ENCODE data around the gene RBM47. TPM values are rescaled to one million over a fixed set of nuclear protein-coding genes. Genes with fewer than 3 reads are reported as not detected.

The RBM47 gene
- total and polyA plus RNA-seq, 2 of the 4 experiments (the other 2 are of a cell fraction) = 0.44 to 1.1 TPM

GRCh38 chr4:40490481-40490880 lies 139.2 kb downstream of the RBM47 start:
- POLR2A ChIA-PET (ENCODE audit: unreplicated experiment) = no interaction called here
- BruUV-seq (replicated peaks) = no TSS peak
- dilution Hi-C loops (cut with HindIII; ENCODE audit: low sequenced_read_pairs, unreplicated experiment) = no loop called here

More at GRCh38 chr4:40490481-40490880, 139.2 kb downstream of the RBM47 start:
- H3K36me3 ChIP-seq (ENCODE audit: control insufficient read depth, insufficient read depth, low read length) = no peaks in the 10 kb centered on the region
- no peak overlapping the region for H2AK5ac ChIP-seq (ENCODE audit: low read depth, low read length)
- H2AK9ac ChIP-seq (replicated peaks; ENCODE audit: low read depth, low read length, poor library complexity) = no peak overlapping the region
- H3K27ac ChIP-seq (ENCODE audit: insufficient read depth, low read length) = no peak overlapping the region
- H4K5ac ChIP-seq (ENCODE audit: low read depth, low read length) = no peak overlapping the region
- no peak overlapping the region for H2AFZ ChIP-seq (replicated peaks; ENCODE audit: low read length, poor library complexity)
- no peak overlapping the region for H2BK120ac ChIP-seq (ENCODE audit: low read depth, low read length)
- H3K18ac ChIP-seq (ENCODE audit: low read depth, low read length) = no peak overlapping the region
- no peak overlapping the region for H3K4me2 ChIP-seq (ENCODE audit: low read depth, low read length)
- no peaks in the 10 kb centered on the region for H3K27me3 ChIP-seq (ENCODE audit: control insufficient read depth, insufficient read depth, low read length)
- no peak overlapping the region for H2BK5ac ChIP-seq (ENCODE audit: low read depth, low read length, poor library complexity, severe bottlenecking)
- no peak for ATAC-seq (ENCODE audit: low read depth)
- no CpG with 5 or more reads among the region's 10 CpGs for WGBS, 2 experiments (ENCODE audit: extremely low coverage in 2 of 2, insufficient read length in 1 of 2)
- no peak overlapping the region for H3K9ac ChIP-seq (ENCODE audit: low read depth, low read length)
- in situ Hi-C loops (cut with MboI; ENCODE audit: low sequenced_read_pairs) (no loop called here), intact Hi-C loops (cut with micrococcal nuclease) (no loop called here)
- H3K4me3 ChIP-seq (ENCODE audit: insufficient read depth, low read depth, low read length) = no peak overlapping the region
- no peak overlapping the region for H2BK20ac ChIP-seq (ENCODE audit: low read depth, low read length)
- no peak overlapping the region for H3K4ac ChIP-seq (ENCODE audit: low read depth, low read length)
- no peak overlapping the region for H3K14ac ChIP-seq (replicated peaks; ENCODE audit: low read depth, low read length)
- H3K56ac ChIP-seq (ENCODE audit: extremely low read depth, insufficient read depth, low read length) = no peak overlapping the region
- no peak for TF ChIP-seq CEBPB (IDR thresholded peaks at IDR 0.05; ENCODE audit: low read depth, low read length)
- no peak for TF ChIP-seq MAFK (IDR thresholded peaks at IDR 0.05; ENCODE audit: low read depth, low read length)
- TF ChIP-seq POLR2A (IDR thresholded peaks at IDR 0.05; ENCODE audit: low read depth, low read length) = no peak
- no peak for TF ChIP-seq MXI1 (IDR thresholded peaks at IDR 0.05; ENCODE audit: borderline replicate concordance, low read depth, low read length)
- TF ChIP-seq ELK1 (IDR thresholded peaks at IDR 0.05; ENCODE audit: borderline replicate concordance, low read depth, low read length) = no peak
- no peak for TF ChIP-seq FOS (IDR thresholded peaks at IDR 0.05; ENCODE audit: low read depth, low read length)
- no peak for TF ChIP-seq USF2 (IDR thresholded peaks at IDR 0.05; ENCODE audit: low read depth, low read length)
- TF ChIP-seq BHLHE40 (IDR thresholded peaks at IDR 0.05; ENCODE audit: low read depth, low read length) = no peak
- TF ChIP-seq NFE2L2 (IDR thresholded peaks at IDR 0.05; ENCODE audit: low read depth, low read length) = no peak
- no peak for TF ChIP-seq CHD1 (IDR thresholded peaks at IDR 0.05; ENCODE audit: low read depth, low read length)
- TF ChIP-seq MAZ (IDR thresholded peaks at IDR 0.05; ENCODE audit: borderline replicate concordance, low read depth, low read length) = no peak
- no peak for TF ChIP-seq RAD21 (IDR thresholded peaks at IDR 0.05; ENCODE audit: low read length)
- no peak for TF ChIP-seq SMC3 (IDR thresholded peaks at IDR 0.05; ENCODE audit: low read depth, low read length)
- TF ChIP-seq RFX5 (IDR thresholded peaks at IDR 0.05; ENCODE audit: low read depth, low read length) = no peak
- TF ChIP-seq CTCF (conservative IDR thresholded peaks at IDR 0.05; ENCODE audit: low read depth, low read length) = no peak
- no peak for TF ChIP-seq RCOR1 (IDR thresholded peaks at IDR 0.05; ENCODE audit: insufficient replicate concordance, low read length)
- no peaks in the 10 kb centered on the region for H3K9me3 ChIP-seq (ENCODE audit: control insufficient read depth, insufficient read depth, low read length)
- H3K79me1 ChIP-seq (ENCODE audit: low read depth in 1 of 2, low read length in 2 of 2) = no peaks in the 10 kb centered on the region
- no peak for DNase-seq
- no peak overlapping the region for H3K23ac ChIP-seq (ENCODE audit: low read depth, low read length)
- CTCF ChIA-PET = no interaction called here
- no peaks in the 10 kb centered on the region for H4K20me1 ChIP-seq (ENCODE audit: insufficient read depth, low read length)
- H4K91ac ChIP-seq (ENCODE audit: insufficient read depth, low read depth, low read length) = no peak overlapping the region
- no peak overlapping the region for H2BK15ac ChIP-seq (ENCODE audit: low read depth, low read length)
- peaks cover 2% of the 10 kb centered on the region for H3K9me1 ChIP-seq (ENCODE audit: insufficient read depth, low read length)
- H3K4me1 ChIP-seq (ENCODE audit: control insufficient read depth, insufficient read depth, low read length) = peaks cover 9% of the 10 kb centered on the region; the same call in 1 of the 2 replicates
- no peak overlapping the region for H4K8ac ChIP-seq (ENCODE audit: low read depth in 2 of 2, low read length in 2 of 2)
